ENCODE results near the gene WFDC5. TPM values are rescaled to one million over a fixed set of nuclear protein-coding genes. Genes with fewer than 3 reads are reported as not detected.
A peak's percentile ranks its signal among the peaks of the same experiment; 100 is the strongest.

The WFDC5 gene
- total and polyA plus RNA-seq, 4 donors: not detected

DNA sequence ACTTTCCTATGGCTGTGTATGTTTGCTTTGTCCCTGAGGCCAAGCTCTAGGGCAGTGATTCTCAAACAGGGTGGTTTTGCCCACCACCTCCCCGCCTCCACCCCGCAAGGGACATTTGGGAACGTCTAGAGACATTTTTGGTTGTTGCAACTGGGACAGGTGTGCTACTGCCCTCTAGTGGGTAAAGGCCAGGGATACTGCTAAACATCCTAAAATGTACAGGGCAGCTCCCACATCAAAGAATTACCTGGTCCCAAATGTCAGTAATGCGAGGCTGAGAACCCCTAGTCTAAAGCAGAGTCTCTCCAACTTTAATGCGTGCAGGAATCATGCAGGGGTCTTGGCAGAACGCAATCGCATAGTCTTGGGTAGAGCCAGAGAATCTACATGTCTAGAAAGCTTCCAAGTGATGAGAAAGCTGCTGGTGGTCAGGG is 19.2 kb downstream of the WFDC5 start:
- Histone ChIP-seq H3K36me3 (ENCODE audit: control insufficient read depth in 4 of 4, insufficient read depth in 3 of 4, low read depth in 1 of 4, low read length in 3 of 4) (no peaks in the 10 kb centered on the region), H3K9me3 (ENCODE audit: control insufficient read depth in 4 of 4, low read length in 3 of 4) (no peaks in the 10 kb centered on the region), H3K27me3 (ENCODE audit: control insufficient read depth in 4 of 4, insufficient read depth in 4 of 4, low read length in 3 of 4) (peaks cover 4 to 13% (median 8%) of the 10 kb centered on the region in 4 donors), H3K9ac (ENCODE audit: low read depth in 1 of 2, low read length in 2 of 2) (no peak overlapping the region), H3K27ac (ENCODE audit: low read depth in 1 of 2, low read length in 2 of 2) (no peak overlapping the region), H3K4me3 (ENCODE audit: low read depth in 1 of 3, low read length in 3 of 3) (no peak overlapping the region), H3K4me1 (ENCODE audit: control insufficient read depth in 4 of 4, insufficient read depth in 4 of 4, low read length in 3 of 4) (peaks cover 6 to 16% (median 11%) of the 10 kb centered on the region in 4 donors)
- TF ChIP-seq GABPA (IDR thresholded peaks at IDR 0.05 in 1 of 2, conservative IDR thresholded peaks at IDR 0.05 in 1 of 2) (no peak), FOXA1 (IDR thresholded peaks at IDR 0.05) (no peak), YY1 (IDR thresholded peaks at IDR 0.05) (no peak), RAD21 (IDR thresholded peaks at IDR 0.05) (peak; percentile 78 to 84)
- TF ChIP-seq, protein P1, sequence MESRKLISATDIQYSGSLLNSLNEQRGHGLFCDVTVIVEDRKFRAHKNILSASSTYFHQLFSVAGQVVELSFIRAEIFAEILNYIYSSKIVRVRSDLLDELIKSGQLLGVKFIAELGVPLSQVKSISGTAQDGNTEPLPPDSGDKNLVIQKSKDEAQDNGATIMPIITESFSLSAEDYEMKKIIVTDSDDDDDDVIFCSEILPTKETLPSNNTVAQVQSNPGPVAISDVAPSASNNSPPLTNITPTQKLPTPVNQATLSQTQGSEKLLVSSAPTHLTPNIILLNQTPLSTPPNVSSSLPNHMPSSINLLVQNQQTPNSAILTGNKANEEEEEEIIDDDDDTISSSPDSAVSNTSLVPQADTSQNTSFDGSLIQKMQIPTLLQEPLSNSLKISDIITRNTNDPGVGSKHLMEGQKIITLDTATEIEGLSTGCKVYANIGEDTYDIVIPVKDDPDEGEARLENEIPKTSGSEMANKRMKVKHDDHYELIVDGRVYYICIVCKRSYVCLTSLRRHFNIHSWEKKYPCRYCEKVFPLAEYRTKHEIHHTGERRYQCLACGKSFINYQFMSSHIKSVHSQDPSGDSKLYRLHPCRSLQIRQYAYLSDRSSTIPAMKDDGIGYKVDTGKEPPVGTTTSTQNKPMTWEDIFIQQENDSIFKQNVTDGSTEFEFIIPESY (IDR thresholded peaks at IDR 0.05): no peak
- TF ChIP-seq, protein P2, sequence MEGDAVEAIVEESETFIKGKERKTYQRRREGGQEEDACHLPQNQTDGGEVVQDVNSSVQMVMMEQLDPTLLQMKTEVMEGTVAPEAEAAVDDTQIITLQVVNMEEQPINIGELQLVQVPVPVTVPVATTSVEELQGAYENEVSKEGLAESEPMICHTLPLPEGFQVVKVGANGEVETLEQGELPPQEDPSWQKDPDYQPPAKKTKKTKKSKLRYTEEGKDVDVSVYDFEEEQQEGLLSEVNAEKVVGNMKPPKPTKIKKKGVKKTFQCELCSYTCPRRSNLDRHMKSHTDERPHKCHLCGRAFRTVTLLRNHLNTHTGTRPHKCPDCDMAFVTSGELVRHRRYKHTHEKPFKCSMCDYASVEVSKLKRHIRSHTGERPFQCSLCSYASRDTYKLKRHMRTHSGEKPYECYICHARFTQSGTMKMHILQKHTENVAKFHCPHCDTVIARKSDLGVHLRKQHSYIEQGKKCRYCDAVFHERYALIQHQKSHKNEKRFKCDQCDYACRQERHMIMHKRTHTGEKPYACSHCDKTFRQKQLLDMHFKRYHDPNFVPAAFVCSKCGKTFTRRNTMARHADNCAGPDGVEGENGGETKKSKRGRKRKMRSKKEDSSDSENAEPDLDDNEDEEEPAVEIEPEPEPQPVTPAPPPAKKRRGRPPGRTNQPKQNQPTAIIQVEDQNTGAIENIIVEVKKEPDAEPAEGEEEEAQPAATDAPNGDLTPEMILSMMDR (IDR thresholded peaks at IDR 0.05; ENCODE audit: low read depth, low read length, missing input control): peak; percentile 78
- TF ChIP-seq, protein P3, sequence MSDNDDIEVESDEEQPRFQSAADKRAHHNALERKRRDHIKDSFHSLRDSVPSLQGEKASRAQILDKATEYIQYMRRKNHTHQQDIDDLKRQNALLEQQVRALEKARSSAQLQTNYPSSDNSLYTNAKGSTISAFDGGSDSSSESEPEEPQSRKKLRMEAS (IDR thresholded peaks at IDR 0.05): no peak
- 6% methylated on average over 7 of the region's 7 CpGs for WGBS
- peak; percentile 41 for DNase-seq (ENCODE audit: low spot score)

DNA sequence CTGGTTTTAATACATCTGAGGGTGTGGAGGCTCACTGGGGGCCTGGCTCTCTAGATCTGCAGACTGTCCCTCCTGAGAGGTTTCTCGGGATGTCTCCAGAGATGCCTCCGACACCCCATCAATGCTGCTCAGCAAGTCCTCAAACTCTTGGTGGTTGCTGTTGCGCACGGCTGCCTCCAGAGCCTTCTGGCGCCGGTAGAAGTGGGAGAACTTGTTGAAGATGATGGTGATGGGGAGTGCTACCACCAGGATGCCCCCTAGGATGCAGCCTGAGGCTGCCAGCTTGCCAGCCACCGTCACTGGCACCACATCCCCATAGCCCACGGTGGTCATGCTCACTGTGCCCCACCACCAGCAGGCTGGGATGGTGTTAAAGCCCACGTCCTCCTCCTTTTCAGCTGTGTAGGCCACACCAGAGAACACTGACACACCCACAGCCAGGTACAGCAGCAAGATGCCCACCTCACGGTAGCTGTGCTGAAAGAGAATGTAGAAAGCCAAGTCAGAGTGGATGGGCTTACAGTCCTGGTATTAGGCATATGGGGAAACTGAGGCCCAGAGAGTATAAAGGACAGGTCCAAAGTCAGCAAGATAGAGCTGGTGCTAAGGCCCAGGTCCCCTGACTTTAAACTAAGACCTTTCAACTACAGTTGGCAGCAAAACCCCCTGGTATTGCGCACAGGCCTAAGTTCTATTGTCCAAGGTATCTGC is 20.0 kb downstream of the WFDC5 start:
- peaks cover 4 to 13% (median 8%) of the 10 kb centered on the region in 4 donors for H3K27me3 ChIP-seq (ENCODE audit: control insufficient read depth in 4 of 4, insufficient read depth in 4 of 4, low read length in 3 of 4)
- TF ChIP-seq TAF1 (conservative IDR thresholded peaks at IDR 0.05) (no peak), RAD21 (IDR thresholded peaks at IDR 0.05) (no peak), EGR1 (IDR thresholded peaks at IDR 0.05; ENCODE audit: low read depth in 2 of 2) (no peak), JUND (IDR thresholded peaks at IDR 0.05) (no peak), HNF4G (IDR thresholded peaks at IDR 0.05) (no peak), YY1 (IDR thresholded peaks at IDR 0.05) (no peak), HNF4A (conservative IDR thresholded peaks at IDR 0.05) (no peak), GABPA (IDR thresholded peaks at IDR 0.05 in 1 of 2, conservative IDR thresholded peaks at IDR 0.05 in 1 of 2) (no peak), FOXA1 (IDR thresholded peaks at IDR 0.05) (no peak)
- TF ChIP-seq, protein P4, sequence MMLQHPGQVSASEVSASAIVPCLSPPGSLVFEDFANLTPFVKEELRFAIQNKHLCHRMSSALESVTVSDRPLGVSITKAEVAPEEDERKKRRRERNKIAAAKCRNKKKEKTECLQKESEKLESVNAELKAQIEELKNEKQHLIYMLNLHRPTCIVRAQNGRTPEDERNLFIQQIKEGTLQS (IDR thresholded peaks at IDR 0.05): no peak
- TF ChIP-seq, protein P1 (IDR thresholded peaks at IDR 0.05): no peak
- TF ChIP-seq, protein P5, sequence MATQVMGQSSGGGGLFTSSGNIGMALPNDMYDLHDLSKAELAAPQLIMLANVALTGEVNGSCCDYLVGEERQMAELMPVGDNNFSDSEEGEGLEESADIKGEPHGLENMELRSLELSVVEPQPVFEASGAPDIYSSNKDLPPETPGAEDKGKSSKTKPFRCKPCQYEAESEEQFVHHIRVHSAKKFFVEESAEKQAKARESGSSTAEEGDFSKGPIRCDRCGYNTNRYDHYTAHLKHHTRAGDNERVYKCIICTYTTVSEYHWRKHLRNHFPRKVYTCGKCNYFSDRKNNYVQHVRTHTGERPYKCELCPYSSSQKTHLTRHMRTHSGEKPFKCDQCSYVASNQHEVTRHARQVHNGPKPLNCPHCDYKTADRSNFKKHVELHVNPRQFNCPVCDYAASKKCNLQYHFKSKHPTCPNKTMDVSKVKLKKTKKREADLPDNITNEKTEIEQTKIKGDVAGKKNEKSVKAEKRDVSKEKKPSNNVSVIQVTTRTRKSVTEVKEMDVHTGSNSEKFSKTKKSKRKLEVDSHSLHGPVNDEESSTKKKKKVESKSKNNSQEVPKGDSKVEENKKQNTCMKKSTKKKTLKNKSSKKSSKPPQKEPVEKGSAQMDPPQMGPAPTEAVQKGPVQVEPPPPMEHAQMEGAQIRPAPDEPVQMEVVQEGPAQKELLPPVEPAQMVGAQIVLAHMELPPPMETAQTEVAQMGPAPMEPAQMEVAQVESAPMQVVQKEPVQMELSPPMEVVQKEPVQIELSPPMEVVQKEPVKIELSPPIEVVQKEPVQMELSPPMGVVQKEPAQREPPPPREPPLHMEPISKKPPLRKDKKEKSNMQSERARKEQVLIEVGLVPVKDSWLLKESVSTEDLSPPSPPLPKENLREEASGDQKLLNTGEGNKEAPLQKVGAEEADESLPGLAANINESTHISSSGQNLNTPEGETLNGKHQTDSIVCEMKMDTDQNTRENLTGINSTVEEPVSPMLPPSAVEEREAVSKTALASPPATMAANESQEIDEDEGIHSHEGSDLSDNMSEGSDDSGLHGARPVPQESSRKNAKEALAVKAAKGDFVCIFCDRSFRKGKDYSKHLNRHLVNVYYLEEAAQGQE (IDR thresholded peaks at IDR 0.05): no peak
- TF ChIP-seq, protein P2 (IDR thresholded peaks at IDR 0.05; ENCODE audit: low read depth, low read length, missing input control): no peak
- WGBS: 91% methylated on average over 11 of the region's 11 CpGs
- peaks cover 6 to 12% (median 9%) of the 10 kb centered on the region in 4 donors for H3K4me1 ChIP-seq (ENCODE audit: control insufficient read depth in 4 of 4, insufficient read depth in 4 of 4, low read length in 3 of 4)
- no peak for DNase-seq (ENCODE audit: low spot score)
- no peaks in the 10 kb centered on the region for H3K9me3 ChIP-seq (ENCODE audit: control insufficient read depth in 4 of 4, low read length in 3 of 4)
- H3K4me3 ChIP-seq (ENCODE audit: low read depth in 1 of 3, low read length in 3 of 3): no peak overlapping the region
- no peaks in the 10 kb centered on the region for H3K36me3 ChIP-seq (ENCODE audit: control insufficient read depth in 4 of 4, insufficient read depth in 3 of 4, low read depth in 1 of 4, low read length in 3 of 4)
- H3K27ac ChIP-seq (ENCODE audit: low read depth in 1 of 2, low read length in 2 of 2): no peak overlapping the region
- H3K9ac ChIP-seq (ENCODE audit: low read depth in 1 of 2, low read length in 2 of 2): no peak overlapping the region
